DMS53 (cell line): Measurements from ENCODE around the gene MRPS2.
"Not testable (repeated sequence)": the region's sequence is repeated elsewhere in the genome, so short reads cannot be mapped to it uniquely, and the experiment has no call there.

Experiments
- DNase-seq: peaks from one replicate; lab custom pipeline; 2025; lab: John Stamatoyannopoulos, UW

MRPS2 gene

GRCh38 chr9:135514342-135515082 lies 14.0 kb downstream of the MRPS2 start:
- DNase-seq = no peak

- no peak for DNase-seq
These were observed 14.8 kb downstream of the MRPS2 start for GRCh38 chr9:135515083-135515951.

GRCh38 chr9:135516132-135516860 lies 15.8 kb downstream of the MRPS2 start:
- DNase-seq = peak; percentile 28

- DNase-seq = no peak
These were observed 16.9 kb downstream of the MRPS2 start for GRCh38 chr9:135517407-135517822.

GRCh38 chr9:135519179-135519971 lies 18.9 kb downstream of the MRPS2 start:
- DNase-seq = no peak

- no peak for DNase-seq
These were observed 20.6 kb downstream of the MRPS2 start, which contains the start of gene LCN1 for GRCh38 chr9:135520916-135521607. TSS of gene LCN1 (plus strand) at chr9:135521440. CDS start at chr9:135521498, 58 bp downstream.

GRCh38 chr9:135521608-135522095 lies 21.2 kb downstream of the MRPS2 start:
- DNase-seq = no peak

- DNase-seq = no peak
These were observed 21.8 kb downstream of the MRPS2 start for GRCh38 chr9:135522137-135522877.

- no peak for DNase-seq
These were observed 22.4 kb downstream of the MRPS2 start for GRCh38 chr9:135522931-135523330.

- DNase-seq = peak; percentile 31
These were observed 23.1 kb downstream of the MRPS2 start for GRCh38 chr9:135523521-135524129.

GRCh38 chr9:135524130-135524861 lies 23.8 kb downstream of the MRPS2 start:
- peak; percentile 41 for DNase-seq

- DNase-seq = no peak
These were observed 25.0 kb downstream of the MRPS2 start for GRCh38 chr9:135525241-135526088.

GRCh38 chr9:135526089-135526729 lies 25.7 kb downstream of the MRPS2 start:
- no peak for DNase-seq

- DNase-seq = peak; percentile 36
These were observed 26.5 kb downstream of the MRPS2 start for GRCh38 chr9:135526730-135527571.

- DNase-seq = not testable (repeated sequence)
These were observed 28.5 kb downstream of the MRPS2 start for GRCh38 chr9:135528842-135529435.

- DNase-seq = no peak
These were observed 29.7 kb downstream of the MRPS2 start for GRCh38 chr9:135530146-135530545.
